Body of pancreas (tissue), 4 donors: ENCODE measurements around the gene EMILIN3. TPM values are rescaled to one million over a fixed set of nuclear protein-coding genes. Genes with fewer than 3 reads are reported as not detected.

ENCODE experiments used
- ATAC-seq: fragments of 150-250 bp; one replicate; pipeline ENCODE4 v1.9.1; 2016
- DNase-seq, 4 donors: peaks; one replicate each; pipeline ENCODE4 v3.0.0-alpha.2; 2019
- H3K27ac ChIP-seq, 4 donors: fragments of 200-600 bp; sonication (generic); 1 replicate in 3 of 4; 2 replicates in 1 of 4; pipeline versions ENCODE4 v1.5.1 to v1.6.1; 2016 to 2019; ENCODE audit warnings: mild to moderate bottlenecking in 1 of 4, mixed read lengths in 1 of 4, moderate library complexity in 1 of 4
- H3K27me3 ChIP-seq, 2 donors: fragments of 200-600 bp; sonication (generic); one replicate each; pipeline ENCODE4 v1.6.0; 2016; ENCODE audit warnings: mild to moderate bottlenecking in 1 of 2
- H3K36me3 ChIP-seq, 2 donors: fragments of 200-600 bp; sonication (generic); replicated peaks in 1 of 2; 2 replicates each; pipeline ENCODE4 v1.5.1; 2016; ENCODE audit warnings: low read depth in 2 of 2; ENCODE audit not compliant: insufficient read depth in 1 of 2
- H3K4me1 ChIP-seq: fragments of 200-600 bp; sonication (generic); one replicate; pipeline ENCODE4 v1.6.0; 2016
- H3K4me3 ChIP-seq, 2 donors: fragments of 200-600 bp; sonication (generic); 1 replicate in 1 of 2; 2 replicates in 1 of 2; pipeline ENCODE4 v1.5.1; 2016 to 2019
- H3K9me3 ChIP-seq, 3 donors: fragments of 200-600 bp; sonication (generic); 1 replicate in 2 of 3; 2 replicates in 1 of 3; pipeline ENCODE4 v1.5.1; 2016
- POLR2A ChIP-seq, 3 donors: fragments of 450-650 bp; IDR thresholded peaks; one replicate each; pipeline ENCODE4 v1.6.1; 2016; ENCODE audit warnings: antibody characterized with exemption in 3 of 3, mild to moderate bottlenecking in 2 of 3
- WGBS, 2 donors: methylation state at CpG; one replicate each; pipeline ENCODE4 v1.1.5; 2017; 5-methylcytosine and 5-hydroxymethylcytosine counted together
- intact Hi-C: fragments of 100-400 bp; cut with DNase I; formaldehyde crosslinking; loops from one replicate; pipeline ENCODE4 v1.15.1; 2023
- total RNA-seq, 2 donors: library from RNA; depleted of rRNA; stranded (reverse); fragments of >200 nt; gene quantifications; one replicate each; pipeline ENCODE4 v1.1.0, GENCODE V29; 2016
- TF ChIP-seq, protein P1 (sequence below), 7 experiments: fragments of 450-650 bp in 4 of 7; fragments of 200-600 bp in 3 of 7; sonication (generic) in 3 of 7; IDR thresholded peaks; one replicate each; pipeline ENCODE4 v1.5.1; 2016 to 2019; ENCODE audit warnings: antibody characterized with exemption in 7 of 7

The EMILIN3 gene
- total RNA-seq, 2 donors from 2014 or later: 0.26 TPM; not detected in 1

DNA sequence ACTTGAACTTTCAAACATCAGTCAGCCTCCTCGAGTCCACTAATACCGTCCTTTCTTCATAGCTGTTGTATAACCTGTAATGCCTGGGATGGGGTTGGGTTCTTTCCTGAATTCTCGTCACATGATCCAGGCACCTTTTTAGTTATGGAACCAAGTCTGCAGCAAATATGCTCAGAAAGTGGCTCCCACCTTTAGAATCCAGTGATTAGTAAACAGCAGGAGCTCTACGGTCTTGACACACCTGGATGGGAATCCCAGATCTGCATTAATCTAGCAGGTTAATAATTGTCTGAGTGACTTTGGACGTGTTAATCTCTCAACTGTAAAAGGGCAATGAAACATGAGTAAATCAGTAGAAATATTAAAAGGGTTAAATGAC, 48.4 kb downstream of the EMILIN3 start:
- no peak overlapping the region for H3K4me3 ChIP-seq
- ATAC-seq (no peak), DNase-seq (no peak)
- H3K27me3 ChIP-seq: no peaks in the 10 kb centered on the region
- TF ChIP-seq POLR2A (IDR thresholded peaks at IDR 0.05): no peak
- TF ChIP-seq, protein P1, sequence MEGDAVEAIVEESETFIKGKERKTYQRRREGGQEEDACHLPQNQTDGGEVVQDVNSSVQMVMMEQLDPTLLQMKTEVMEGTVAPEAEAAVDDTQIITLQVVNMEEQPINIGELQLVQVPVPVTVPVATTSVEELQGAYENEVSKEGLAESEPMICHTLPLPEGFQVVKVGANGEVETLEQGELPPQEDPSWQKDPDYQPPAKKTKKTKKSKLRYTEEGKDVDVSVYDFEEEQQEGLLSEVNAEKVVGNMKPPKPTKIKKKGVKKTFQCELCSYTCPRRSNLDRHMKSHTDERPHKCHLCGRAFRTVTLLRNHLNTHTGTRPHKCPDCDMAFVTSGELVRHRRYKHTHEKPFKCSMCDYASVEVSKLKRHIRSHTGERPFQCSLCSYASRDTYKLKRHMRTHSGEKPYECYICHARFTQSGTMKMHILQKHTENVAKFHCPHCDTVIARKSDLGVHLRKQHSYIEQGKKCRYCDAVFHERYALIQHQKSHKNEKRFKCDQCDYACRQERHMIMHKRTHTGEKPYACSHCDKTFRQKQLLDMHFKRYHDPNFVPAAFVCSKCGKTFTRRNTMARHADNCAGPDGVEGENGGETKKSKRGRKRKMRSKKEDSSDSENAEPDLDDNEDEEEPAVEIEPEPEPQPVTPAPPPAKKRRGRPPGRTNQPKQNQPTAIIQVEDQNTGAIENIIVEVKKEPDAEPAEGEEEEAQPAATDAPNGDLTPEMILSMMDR (IDR thresholded peaks at IDR 0.05): no peak
- no peaks in the 10 kb centered on the region for H3K9me3 ChIP-seq
- WGBS, 2 donors: 6 to 9% methylated on average over 5 of the region's 5 CpGs
- H3K36me3 ChIP-seq: no peaks in the 10 kb centered on the region
- peak overlapping the region; percentile 2 to 83 (median 76) for H3K27ac ChIP-seq
- intact Hi-C loops: no loop called here
- peaks cover 21% of the 10 kb centered on the region for H3K4me1 ChIP-seq

DNA sequence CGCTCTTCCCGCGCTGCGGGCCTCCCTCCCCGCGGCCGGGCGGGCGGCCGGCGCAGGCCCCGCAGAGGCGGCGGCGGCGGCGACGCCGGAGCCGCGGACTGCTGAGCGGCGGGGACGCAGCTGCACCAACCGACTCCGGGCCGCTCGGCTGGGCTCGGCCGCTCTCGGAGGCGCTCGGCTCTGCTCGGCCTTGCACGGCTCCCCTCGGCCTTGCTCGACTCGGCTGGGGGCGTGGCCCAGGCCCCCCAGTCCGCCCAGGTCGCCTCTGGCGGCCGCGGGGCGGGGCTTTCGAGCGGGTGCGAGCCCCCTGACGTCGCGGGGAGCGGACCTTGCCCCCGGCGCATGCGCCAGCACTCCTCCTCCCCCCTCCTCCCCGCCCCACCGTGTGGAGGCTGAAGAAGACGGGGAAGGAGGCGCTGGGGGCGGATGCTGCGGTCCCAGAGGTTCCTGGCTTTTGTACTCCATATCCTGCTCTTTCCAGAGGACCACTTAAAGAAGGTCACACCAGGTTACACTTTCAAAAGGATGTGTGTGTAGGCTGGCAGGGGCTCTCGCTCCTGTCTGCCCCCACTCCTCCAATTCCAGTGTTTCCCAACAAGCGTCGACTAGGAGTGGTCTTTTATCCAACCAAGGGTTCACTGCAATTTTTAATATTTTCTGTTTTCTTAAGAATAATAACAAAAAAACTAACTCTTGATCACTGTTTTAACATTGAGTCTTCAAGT, 48.9 kb downstream of the EMILIN3 start, which contains the start of gene ZHX3:
Gene ZHX3 (minus strand): TSS at position 186 of the 725 bp plus-strand sequence. CDS start 112,815 bp downstream, outside the sequence.
- H3K4me1 ChIP-seq: peaks cover 21% of the 10 kb centered on the region
- no peaks in the 10 kb centered on the region for H3K27me3 ChIP-seq

DNA sequence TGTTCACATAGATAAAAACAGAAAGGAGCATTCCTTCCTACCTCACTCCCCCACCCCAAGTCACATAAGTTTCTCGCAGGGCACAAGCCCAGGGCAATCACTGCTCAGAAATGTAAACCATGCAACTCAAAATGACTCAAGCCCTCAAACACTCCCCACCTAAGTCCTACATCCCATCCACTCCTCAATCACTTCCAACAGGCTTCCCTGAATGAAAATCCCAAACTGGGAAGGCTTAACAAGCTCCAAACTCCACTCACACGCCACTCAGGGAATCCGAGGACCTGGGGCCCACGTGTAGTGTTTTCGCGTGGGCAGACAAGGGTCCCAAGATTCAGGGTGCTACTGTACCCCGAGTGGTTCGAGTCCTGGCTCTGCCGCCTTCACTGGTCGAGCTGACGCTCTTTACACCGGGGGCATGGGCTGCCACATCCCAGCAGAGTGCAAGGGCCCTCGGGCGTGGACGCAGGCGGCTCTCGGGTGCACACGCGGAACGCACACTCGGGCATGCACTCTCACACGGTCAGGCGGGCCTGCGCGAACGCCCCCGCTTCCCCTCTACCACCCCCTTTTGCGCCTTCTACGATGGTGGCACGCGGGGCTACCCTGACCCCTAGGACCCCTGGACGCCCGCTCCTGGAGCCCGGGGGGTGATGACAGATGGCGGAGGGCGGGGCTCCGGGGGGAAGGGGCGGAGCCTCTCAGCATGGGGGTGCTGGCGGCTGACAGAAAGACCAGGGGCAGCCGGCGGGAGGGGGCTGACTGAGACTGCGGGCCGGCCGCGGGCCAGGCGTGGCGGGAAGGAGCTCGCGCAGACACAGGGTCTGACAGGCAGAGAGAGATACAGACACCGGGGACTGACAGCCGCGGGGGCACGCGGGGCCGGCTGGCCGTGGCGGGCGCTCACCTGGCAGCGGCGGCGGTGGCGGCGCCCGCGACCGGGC, 49.7 kb downstream of the EMILIN3 start:
- WGBS, 2 donors: 1 to 3% methylated on average over 17 to 56 of the region's 66 CpGs
- Histone ChIP-seq H3K9me3 (no peaks in the 10 kb centered on the region), H3K4me3 (peak overlapping the region; percentile 47 to 74), H3K4me1 (peaks cover 21% of the 10 kb centered on the region), H3K27ac (peak overlapping the region; percentile 71 to 83 (median 76)), H3K27me3 (no peaks in the 10 kb centered on the region), H3K36me3 (no peaks in the 10 kb centered on the region)
- peak in 1 of 3 donors; percentile 9 for TF ChIP-seq POLR2A (IDR thresholded peaks at IDR 0.05)
- TF ChIP-seq, protein P1 (IDR thresholded peaks at IDR 0.05): no peak
- ATAC-seq: peak; percentile 57
- intact Hi-C loops: no loop called here
- peak; percentile 74 to 86 (median 74) for DNase-seq

More for the DNA sequence above, 48.9 kb downstream of the EMILIN3 start, which contains the start of gene ZHX3:
- 0 to 1% methylated on average over 7 to 44 of the region's 64 CpGs for WGBS, 2 donors
- Histone ChIP-seq H3K9me3 (no peaks in the 10 kb centered on the region), H3K27ac (peak within 1 kb of the TSS; percentile 71 to 83 (median 76)), H3K4me3 (peak within 1 kb of the TSS; percentile 47 to 74), H3K36me3 (no peaks in the 10 kb centered on the region)
- intact Hi-C loops: no loop called here
- TF ChIP-seq POLR2A (IDR thresholded peaks at IDR 0.05): peak; percentile 30 to 59 (median 48)
- TF ChIP-seq, protein P1 (IDR thresholded peaks at IDR 0.05): no peak
- DNase-seq (peak; percentile 96 to 98 (median 98)), ATAC-seq (peak; percentile 96)

DNA sequence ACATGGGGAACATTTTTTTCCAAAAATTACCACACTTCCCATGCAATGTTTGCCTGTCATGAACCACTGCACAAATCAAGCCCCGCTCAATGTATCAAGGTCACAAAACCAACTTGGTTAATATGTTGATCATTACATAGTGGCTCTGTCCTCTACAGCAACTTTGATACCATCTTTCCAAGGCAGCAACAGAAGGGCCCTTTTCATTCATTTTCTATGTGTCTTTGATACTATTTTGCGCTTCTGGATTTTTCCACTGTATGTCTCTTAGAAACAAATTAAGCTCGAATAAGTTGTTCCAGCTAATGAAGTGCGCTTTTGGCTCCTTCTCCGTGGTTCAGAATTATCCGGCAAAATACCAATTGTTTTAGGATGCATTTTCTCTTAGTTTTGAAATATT, 50.6 kb downstream of the EMILIN3 start:
- WGBS, 2 donors: 37 to 45% methylated on average over 6 of the region's 6 CpGs
- Histone ChIP-seq H3K9me3 (no peaks in the 10 kb centered on the region), H3K36me3 (no peaks in the 10 kb centered on the region), H3K27ac (peak overlapping the region in 3 of 4 donors; percentile 71 to 83 (median 81)), H3K27me3 (no peaks in the 10 kb centered on the region), H3K4me1 (peaks cover 21% of the 10 kb centered on the region), H3K4me3 (no peak overlapping the region)
- no peak for DNase-seq
- TF ChIP-seq, protein P1 (IDR thresholded peaks at IDR 0.05): no peak
- TF ChIP-seq POLR2A (IDR thresholded peaks at IDR 0.05): no peak
- intact Hi-C loops: no loop called here
- ATAC-seq: no peak
